Hepatocyte (in vitro differentiated cells): Measurements from ENCODE around the gene NR1D1.
"Not testable (repeated sequence)": the region's sequence is repeated elsewhere in the genome, so short reads cannot be mapped to it uniquely, and the experiment has no call there.

ENCODE experiments used
- CTCF ChIP-seq: fragments of 200-600 bp; sonication (generic); IDR thresholded peaks from 2 replicates; pipeline ENCODE4 v1.5.1; 2016; ENCODE audit warnings: antibody characterized with exemption, mild to moderate bottlenecking; ENCODE audit not compliant: poor library complexity
- EZH2phosphoT487 ChIP-seq: fragments of 200-600 bp; sonication (generic); IDR thresholded peaks from one replicate; pipeline ENCODE4 v1.6.1; 2018; ENCODE audit warnings: antibody characterized with exemption, mild to moderate bottlenecking, low read depth, moderate library complexity; ENCODE audit not compliant: unreplicated experiment, severe bottlenecking

DNA sequence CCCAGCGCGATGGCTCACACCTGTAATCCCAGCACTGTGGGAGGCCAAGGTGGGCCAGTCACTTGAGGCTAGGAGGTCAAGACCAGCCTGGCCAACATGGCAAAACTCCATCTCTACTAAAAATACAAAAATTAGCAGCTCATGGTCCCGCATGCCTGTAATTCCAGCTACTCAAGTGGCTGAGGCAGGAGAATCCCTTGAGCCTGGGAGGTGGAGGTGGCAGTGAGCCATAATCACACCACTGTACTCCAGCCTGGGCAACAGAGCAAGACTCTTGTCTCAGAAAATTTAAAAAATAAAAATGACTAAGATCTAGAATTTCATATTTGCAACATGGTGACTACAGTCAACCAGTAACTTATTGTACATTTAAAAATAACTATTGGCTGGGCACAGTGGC lies 42.8 kb upstream of the NR1D1 start:
- not testable (repeated sequence) for TF ChIP-seq CTCF, EZH2phosphoT487
